RWPE2 (cell line): ENCODE results near the gene KCTD3.

Source experiments
- ATAC-seq: fragments of 200-7000 bp; cut with Tn5 transposase; 3 replicates; pipeline ENCODE4 v1.9.1; 2021; ENCODE audit warnings: low read depth
- DNase-seq: peaks from one replicate; pipeline ENCODE4 v3.0.0-alpha.2; 2020; ENCODE audit warnings: low spot score
- H3K27ac ChIP-seq: fragments of 450-650 bp; 2 replicates; pipeline ENCODE4 v1.5.1; 2017; ENCODE audit warnings: mild to moderate bottlenecking; ENCODE audit not compliant: poor library complexity, severe bottlenecking
- H3K27me3 ChIP-seq: fragments of 250-450 bp; sonication (Bioruptor Pico); 2 replicates; pipeline ENCODE4 v1.5.1; 2021; ENCODE audit warnings: mild to moderate bottlenecking, moderate library complexity; ENCODE audit not compliant: insufficient read depth, poor library complexity, severe bottlenecking
- H3K36me3 ChIP-seq: fragments of 250-450 bp; sonication (Bioruptor Pico); 2 replicates; pipeline ENCODE4 v1.5.1; 2020; ENCODE audit warnings: low read depth, mild to moderate bottlenecking, moderate library complexity
- H3K4me1 ChIP-seq: fragments of 250-450 bp; sonication (Bioruptor Pico); 2 replicates; pipeline ENCODE4 v1.5.1; 2021; ENCODE audit warnings: mild to moderate bottlenecking, moderate library complexity; ENCODE audit not compliant: insufficient read depth, poor library complexity, severe bottlenecking
- H3K4me3 ChIP-seq: fragments of 250-450 bp; sonication (Bioruptor Pico); 2 replicates; pipeline ENCODE4 v1.5.1; 2021; ENCODE audit warnings: mild to moderate bottlenecking, moderate library complexity; ENCODE audit not compliant: severe bottlenecking
- H3K9me3 ChIP-seq: fragments of 250-450 bp; sonication (Bioruptor Pico); 2 replicates; pipeline ENCODE4 v1.5.1; 2021; ENCODE audit warnings: mild to moderate bottlenecking, moderate library complexity; ENCODE audit not compliant: severe bottlenecking
- CTCF ChIP-seq: fragments of 450-650 bp; IDR thresholded peaks from one replicate; pipeline ENCODE4 v1.5.1; 2017; ENCODE audit warnings: mild to moderate bottlenecking, moderate library complexity; ENCODE audit not compliant: poor library complexity, severe bottlenecking

KCTD3 gene

GRCh38 chr1:215651867-215652266 is 84.8 kb downstream of the KCTD3 start:
- H3K27ac ChIP-seq, result no peak overlapping the region
- no peak for TF ChIP-seq CTCF
- no peaks in the 10 kb centered on the region for H3K9me3 ChIP-seq
- no peak for DNase-seq
- ATAC-seq, result no peak
- no peaks in the 10 kb centered on the region for H3K36me3 ChIP-seq
- H3K27me3 ChIP-seq, result no peaks in the 10 kb centered on the region
- no peak overlapping the region for H3K4me3 ChIP-seq
- no peaks in the 10 kb centered on the region for H3K4me1 ChIP-seq

- Histone ChIP-seq H3K9me3 (no peaks in the 10 kb centered on the region), H3K36me3 (no peaks in the 10 kb centered on the region), H3K27ac (no peak overlapping the region), H3K27me3 (no peaks in the 10 kb centered on the region), H3K4me3 (no peak overlapping the region), H3K4me1 (no peaks in the 10 kb centered on the region)
- ATAC-seq (no peak), DNase-seq (no peak)
- no peak for TF ChIP-seq CTCF
Observed at GRCh38 chr1:215652371-215652770, 85.3 kb downstream of the KCTD3 start.

GRCh38 chr1:215657047-215657446 is 89.9 kb downstream of the KCTD3 start:
- TF ChIP-seq CTCF, result no peak
- Histone ChIP-seq H3K9me3 (no peaks in the 10 kb centered on the region), H3K4me1 (no peaks in the 10 kb centered on the region), H3K27me3 (no peaks in the 10 kb centered on the region), H3K36me3 (no peaks in the 10 kb centered on the region), H3K4me3 (no peak overlapping the region), H3K27ac (no peak overlapping the region)
- DNase-seq, result no peak
- ATAC-seq, result no peak

- no peak overlapping the region for H3K27ac ChIP-seq
- H3K4me1 ChIP-seq, result no peaks in the 10 kb centered on the region
- no peak overlapping the region for H3K4me3 ChIP-seq
- no peaks in the 10 kb centered on the region for H3K27me3 ChIP-seq
- no peaks in the 10 kb centered on the region for H3K9me3 ChIP-seq
- no peak for TF ChIP-seq CTCF
- no peaks in the 10 kb centered on the region for H3K36me3 ChIP-seq
- no peak for DNase-seq
- ATAC-seq, result no peak
Observed at GRCh38 chr1:215660259-215660658, 93.2 kb downstream of the KCTD3 start.

- no peak overlapping the region for H3K4me3 ChIP-seq
Observed at GRCh38 chr1:215661033-215661432, 93.9 kb downstream of the KCTD3 start.

More at GRCh38 chr1:215661033-215661432, 93.9 kb downstream of the KCTD3 start:
- TF ChIP-seq CTCF, result no peak
- ATAC-seq, result no peak
- Histone ChIP-seq H3K4me1 (no peaks in the 10 kb centered on the region), H3K9me3 (no peaks in the 10 kb centered on the region), H3K27ac (no peak overlapping the region), H3K27me3 (no peaks in the 10 kb centered on the region), H3K36me3 (no peaks in the 10 kb centered on the region)
- DNase-seq, result no peak
